Measurements from ENCODE around the gene TNXB. TPM values are rescaled to one million over a fixed set of nuclear protein-coding genes. Genes with fewer than 3 reads are reported as not detected.
A peak's percentile ranks its signal among the peaks of the same experiment; 100 is the strongest.

The TNXB gene
- total RNA-seq, 2 donors from 2014 or later: 7.3 to 20.1 TPM

DNA sequence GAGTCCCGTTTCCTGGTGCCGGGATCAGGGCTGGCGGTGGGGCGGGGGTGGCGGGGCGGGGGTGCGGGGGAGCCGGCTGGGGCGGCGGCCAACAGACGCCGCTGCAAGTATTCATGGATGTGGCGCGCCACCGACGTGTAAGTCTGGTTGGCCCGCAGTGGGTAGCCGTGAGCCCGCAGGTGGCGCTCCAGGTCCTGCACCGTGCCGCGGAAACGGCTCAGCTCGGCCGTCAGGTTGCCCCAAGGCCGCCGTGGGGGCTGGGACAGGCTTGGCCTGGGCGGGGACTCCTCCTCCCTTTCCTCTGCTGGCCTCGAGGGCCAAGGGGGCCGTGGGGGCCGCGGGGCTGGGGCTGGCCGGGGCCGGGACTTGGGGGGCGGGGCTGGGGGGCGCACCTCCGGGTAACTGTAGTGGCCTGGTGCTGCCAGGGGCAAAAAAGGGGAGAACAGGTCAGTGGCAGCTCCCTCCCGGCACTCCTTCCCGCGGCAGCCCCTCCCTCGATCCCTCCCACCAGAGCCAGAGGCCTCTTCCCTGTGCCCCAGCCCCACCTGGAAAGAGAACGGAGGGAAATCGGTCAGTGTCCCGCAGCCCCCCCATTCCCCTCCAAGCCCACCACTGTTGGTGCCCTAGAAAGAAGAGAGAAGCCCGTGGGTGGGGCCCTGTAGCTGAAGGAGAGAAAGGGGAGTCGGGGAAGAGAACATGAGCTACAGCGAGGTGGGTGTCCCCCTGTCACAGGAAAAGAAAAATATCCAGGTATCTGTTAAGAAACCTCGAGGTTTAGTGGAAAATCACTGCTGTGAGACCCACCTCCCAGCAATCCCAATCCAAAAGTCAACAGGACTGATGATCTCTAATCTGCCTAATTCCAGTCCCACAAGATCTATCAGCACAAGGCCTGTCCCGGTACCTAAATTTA lies 21.3 kb downstream of the TNXB start:
- H3K27me3 ChIP-seq: no peaks in the 10 kb centered on the region
- H3K4me1 ChIP-seq: peaks cover 5% of the 10 kb centered on the region
- TF ChIP-seq, protein P1, sequence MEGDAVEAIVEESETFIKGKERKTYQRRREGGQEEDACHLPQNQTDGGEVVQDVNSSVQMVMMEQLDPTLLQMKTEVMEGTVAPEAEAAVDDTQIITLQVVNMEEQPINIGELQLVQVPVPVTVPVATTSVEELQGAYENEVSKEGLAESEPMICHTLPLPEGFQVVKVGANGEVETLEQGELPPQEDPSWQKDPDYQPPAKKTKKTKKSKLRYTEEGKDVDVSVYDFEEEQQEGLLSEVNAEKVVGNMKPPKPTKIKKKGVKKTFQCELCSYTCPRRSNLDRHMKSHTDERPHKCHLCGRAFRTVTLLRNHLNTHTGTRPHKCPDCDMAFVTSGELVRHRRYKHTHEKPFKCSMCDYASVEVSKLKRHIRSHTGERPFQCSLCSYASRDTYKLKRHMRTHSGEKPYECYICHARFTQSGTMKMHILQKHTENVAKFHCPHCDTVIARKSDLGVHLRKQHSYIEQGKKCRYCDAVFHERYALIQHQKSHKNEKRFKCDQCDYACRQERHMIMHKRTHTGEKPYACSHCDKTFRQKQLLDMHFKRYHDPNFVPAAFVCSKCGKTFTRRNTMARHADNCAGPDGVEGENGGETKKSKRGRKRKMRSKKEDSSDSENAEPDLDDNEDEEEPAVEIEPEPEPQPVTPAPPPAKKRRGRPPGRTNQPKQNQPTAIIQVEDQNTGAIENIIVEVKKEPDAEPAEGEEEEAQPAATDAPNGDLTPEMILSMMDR (IDR thresholded peaks at IDR 0.05): peak; percentile 44
- peak overlapping the region; percentile 10 for H3K4me3 ChIP-seq
- intact Hi-C loops (cut with DNase I): no loop called here
- H3K36me3 ChIP-seq: no peaks in the 10 kb centered on the region
- no peak overlapping the region for H3K27ac ChIP-seq
- no peaks in the 10 kb centered on the region for H3K9me3 ChIP-seq
- no peak overlapping the region for H3K9ac ChIP-seq (ENCODE audit: low read depth in 2 of 2, low read length in 2 of 2)
- DNase-seq: peak; percentile 87

DNA sequence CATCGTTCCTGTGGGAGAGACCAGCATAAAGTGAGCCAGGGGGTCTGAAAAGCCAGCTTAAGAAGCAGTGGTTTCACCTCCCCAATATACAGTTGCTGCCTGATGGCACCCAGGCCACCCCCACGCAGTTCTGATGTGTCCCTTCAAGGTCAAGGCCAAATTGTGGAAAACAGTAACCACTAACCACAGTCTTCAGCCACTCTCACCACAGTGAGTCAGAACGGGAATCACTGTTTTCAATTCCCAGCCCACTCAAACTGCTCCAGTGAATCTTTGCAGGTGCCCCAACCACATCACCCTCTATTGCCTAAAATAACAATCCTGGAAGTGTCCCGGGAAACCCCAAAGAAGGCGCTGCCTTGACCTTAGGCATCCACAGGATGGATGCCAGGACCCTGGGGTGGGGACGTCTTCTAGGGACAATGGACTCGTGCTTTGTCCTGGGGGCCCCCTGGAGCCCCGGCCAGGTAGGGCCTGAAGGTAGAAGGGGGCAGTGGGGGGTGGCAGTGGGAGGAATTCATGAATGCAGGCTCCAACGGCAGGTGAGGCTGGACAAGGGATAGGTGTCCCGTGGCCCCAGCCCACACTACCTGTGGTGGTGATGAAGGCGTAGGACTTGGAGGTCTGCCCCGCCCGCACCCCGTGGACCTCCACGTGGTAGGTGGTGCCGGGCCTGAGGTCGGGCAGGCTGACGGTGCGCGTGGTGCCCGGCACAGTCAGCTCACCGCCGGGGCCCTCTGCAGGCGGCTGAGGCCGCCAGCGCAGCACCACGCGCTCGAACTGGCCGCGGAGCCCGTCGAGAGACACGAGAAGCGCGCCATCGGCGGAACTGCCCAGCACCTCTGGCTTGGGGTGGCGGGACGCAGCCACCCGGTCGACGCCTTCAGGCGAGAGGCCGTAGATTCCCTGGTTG lies 22.2 kb downstream of the TNXB start:
- TF ChIP-seq, protein P1 (IDR thresholded peaks at IDR 0.05): no peak
- intact Hi-C loops (cut with DNase I): no loop called here
- no peaks in the 10 kb centered on the region for H3K27me3 ChIP-seq
- H3K36me3 ChIP-seq: no peaks in the 10 kb centered on the region
- H3K4me3 ChIP-seq: peak overlapping the region; percentile 10
- H3K9me3 ChIP-seq: no peaks in the 10 kb centered on the region
- DNase-seq: no peak
- no peak overlapping the region for H3K9ac ChIP-seq (ENCODE audit: low read depth in 2 of 2, low read length in 2 of 2)
- no peak overlapping the region for H3K27ac ChIP-seq
- H3K4me1 ChIP-seq: peaks cover 5% of the 10 kb centered on the region

DNA sequence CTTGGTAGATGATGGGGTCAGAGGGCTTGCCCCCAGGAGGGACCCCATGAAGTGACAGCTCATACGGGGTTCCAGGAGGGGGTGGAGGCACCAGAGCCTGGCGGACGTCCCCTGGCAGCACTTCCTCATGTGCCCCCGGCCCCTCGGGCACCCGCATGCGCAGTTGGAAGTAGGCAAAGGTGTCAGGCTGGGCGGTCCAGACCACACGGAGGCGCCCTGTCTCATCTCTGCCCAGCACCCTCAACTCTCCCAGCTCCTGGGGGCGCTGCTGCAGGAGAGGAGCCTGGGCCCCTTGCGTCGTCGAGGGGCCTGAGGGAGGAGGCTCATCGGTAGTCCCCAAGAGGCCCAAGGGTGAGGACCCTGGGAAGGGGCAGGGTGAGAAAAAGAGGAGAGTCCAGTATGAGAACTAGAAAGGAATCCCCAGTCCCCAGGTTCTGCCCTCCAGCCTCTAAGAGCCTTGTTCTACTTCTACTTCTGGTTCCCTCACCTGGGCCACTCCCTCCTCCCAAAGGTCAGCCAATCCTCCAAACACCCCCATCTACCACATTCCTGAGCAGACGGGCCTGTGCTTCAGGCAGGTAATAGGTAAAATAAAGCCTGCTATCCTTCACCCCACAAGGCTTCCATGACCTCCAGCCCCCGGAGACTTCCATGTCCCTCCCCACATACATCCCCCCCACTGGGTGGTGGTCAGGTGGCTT lies 23.2 kb downstream of the TNXB start:
- DNase-seq: no peak
- intact Hi-C loops (cut with DNase I): no loop called here
- Histone ChIP-seq H3K27ac (no peak overlapping the region), H3K27me3 (no peaks in the 10 kb centered on the region), H3K9ac (ENCODE audit: low read depth in 2 of 2, low read length in 2 of 2) (no peak overlapping the region), H3K4me3 (no peak overlapping the region), H3K36me3 (no peaks in the 10 kb centered on the region), H3K9me3 (no peaks in the 10 kb centered on the region), H3K4me1 (peaks cover 5% of the 10 kb centered on the region)
- TF ChIP-seq, protein P1 (IDR thresholded peaks at IDR 0.05): no peak

DNA sequence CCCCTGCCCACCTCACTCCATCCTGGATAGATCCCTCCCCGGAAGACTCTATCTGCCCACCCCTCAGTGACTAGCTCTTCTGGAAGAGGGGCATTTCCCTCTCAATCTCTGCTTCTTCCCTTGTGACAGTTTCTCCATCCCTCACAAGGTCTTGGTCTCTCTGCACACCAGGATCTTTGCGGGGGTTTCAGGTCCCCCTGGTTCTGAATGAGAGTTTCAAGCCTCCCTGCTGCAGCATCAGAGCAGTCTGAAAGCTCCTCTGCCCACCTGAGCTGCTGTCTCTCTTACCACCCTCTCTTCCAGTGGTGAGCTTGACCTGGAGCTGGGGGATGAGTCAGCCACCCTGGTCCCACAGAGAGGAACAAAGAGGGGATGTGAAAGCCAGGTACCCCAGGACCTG lies 24.4 kb downstream of the TNXB start:
- no peaks in the 10 kb centered on the region for H3K9me3 ChIP-seq
- peaks cover 5% of the 10 kb centered on the region for H3K4me1 ChIP-seq
- TF ChIP-seq, protein P1 (IDR thresholded peaks at IDR 0.05): no peak
- H3K9ac ChIP-seq (ENCODE audit: low read depth in 2 of 2, low read length in 2 of 2): no peak overlapping the region
- no peak overlapping the region for H3K27ac ChIP-seq
- H3K27me3 ChIP-seq: no peaks in the 10 kb centered on the region
- H3K4me3 ChIP-seq: no peak overlapping the region
- no peaks in the 10 kb centered on the region for H3K36me3 ChIP-seq
- DNase-seq: no peak
- intact Hi-C loops (cut with DNase I): no loop called here

All from colonic mucosa (tissue), 4 donors.